HG03135 (cell line): ENCODE results near the gene NFATC1.
A peak's percentile ranks its signal among the peaks of the same experiment; 100 is the strongest.

Experiments
- ATAC-seq: cut with Tn5 transposase; IDR thresholded peaks from one replicate; pipeline ENCODE4 v1.9.1; 2021; ENCODE audit warnings: mild to moderate bottlenecking, moderate library complexity; ENCODE audit not compliant: unreplicated experiment

Gene NFATC1

GRCh38 chr18:79453816-79454735, 58.3 kb downstream of the NFATC1 start:
- ATAC-seq, result no peak

GRCh38 chr18:79455261-79455660, 59.5 kb downstream of the NFATC1 start:
- ATAC-seq, result no peak

- no peak for ATAC-seq
Measured at GRCh38 chr18:79456105-79456980, 60.6 kb downstream of the NFATC1 start.

- ATAC-seq, result no peak
Measured at GRCh38 chr18:79457239-79457638, 61.5 kb downstream of the NFATC1 start.

- no peak for ATAC-seq
Measured at GRCh38 chr18:79457652-79458051, 61.9 kb downstream of the NFATC1 start.

GRCh38 chr18:79458131-79458838, 62.6 kb downstream of the NFATC1 start:
- no peak for ATAC-seq

DNA sequence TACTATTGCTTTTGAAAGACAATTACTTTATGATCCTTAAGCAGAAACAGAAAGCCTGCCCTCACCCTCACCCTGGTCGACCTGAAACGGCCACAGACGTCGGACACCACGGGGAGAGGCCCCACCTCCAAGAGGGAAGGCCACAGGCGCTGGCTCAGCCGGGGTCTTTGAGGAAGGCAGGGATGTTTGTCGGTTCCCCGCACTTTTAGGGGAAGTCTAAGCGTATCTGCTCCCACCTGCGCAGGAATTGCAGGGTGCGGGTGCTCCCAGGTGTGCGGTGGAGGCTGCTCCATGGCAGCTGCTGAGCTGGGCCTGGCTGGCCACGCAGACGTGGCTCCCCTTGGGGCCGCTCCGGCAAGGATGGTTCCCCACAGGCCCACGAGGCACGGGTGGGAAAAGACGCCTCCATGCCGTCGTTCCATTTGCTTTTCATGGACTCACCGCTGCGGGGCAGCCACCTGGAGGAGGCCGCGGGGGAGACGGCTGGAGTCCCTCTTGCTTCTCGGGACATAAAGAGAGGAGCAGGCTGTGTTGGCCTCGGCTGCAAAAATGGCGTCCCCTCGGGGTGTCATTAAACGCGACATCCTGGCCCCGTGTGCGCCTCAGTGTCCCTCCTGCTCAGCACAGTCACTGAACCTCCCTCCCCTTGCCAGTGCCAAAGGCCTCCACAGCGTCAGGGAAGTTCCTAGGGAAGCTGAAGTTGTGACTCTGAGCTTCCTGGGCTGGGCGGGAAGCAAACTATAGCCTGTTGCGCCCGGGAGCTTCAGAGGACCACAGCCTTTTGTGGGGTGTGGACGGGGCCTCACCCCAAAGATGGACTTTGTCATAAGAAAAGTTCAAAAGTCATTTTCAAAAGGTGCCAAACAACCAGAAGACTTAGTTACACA, 63.4 kb downstream of the NFATC1 start:
- ATAC-seq, result no peak

DNA sequence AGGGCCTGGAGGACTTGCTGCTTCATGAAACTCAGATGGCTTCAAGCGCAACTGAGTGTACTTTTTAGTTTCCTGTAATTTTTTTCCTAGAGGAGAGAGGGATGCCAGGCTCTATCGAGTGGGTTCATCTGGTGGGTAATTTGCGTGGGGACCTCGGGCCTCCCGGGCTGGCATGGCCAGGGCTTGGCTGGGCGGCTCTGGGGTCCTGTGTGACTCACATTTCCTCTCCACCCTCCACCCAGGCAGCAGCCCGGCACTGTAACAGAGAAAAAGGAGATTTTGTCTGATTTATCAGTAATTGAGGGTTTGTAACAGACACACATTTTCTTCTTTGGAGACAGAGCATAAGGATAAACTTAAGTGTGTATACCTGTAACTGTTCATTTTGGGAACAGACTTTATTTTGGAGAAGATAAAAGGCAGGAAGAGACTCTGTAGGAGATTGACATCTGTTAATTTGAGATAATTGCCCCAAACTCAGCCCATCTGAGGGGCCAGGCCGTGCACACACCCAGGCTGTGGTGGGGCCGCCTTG, 64.3 kb downstream of the NFATC1 start:
- ATAC-seq, result peak; percentile 20

DNA sequence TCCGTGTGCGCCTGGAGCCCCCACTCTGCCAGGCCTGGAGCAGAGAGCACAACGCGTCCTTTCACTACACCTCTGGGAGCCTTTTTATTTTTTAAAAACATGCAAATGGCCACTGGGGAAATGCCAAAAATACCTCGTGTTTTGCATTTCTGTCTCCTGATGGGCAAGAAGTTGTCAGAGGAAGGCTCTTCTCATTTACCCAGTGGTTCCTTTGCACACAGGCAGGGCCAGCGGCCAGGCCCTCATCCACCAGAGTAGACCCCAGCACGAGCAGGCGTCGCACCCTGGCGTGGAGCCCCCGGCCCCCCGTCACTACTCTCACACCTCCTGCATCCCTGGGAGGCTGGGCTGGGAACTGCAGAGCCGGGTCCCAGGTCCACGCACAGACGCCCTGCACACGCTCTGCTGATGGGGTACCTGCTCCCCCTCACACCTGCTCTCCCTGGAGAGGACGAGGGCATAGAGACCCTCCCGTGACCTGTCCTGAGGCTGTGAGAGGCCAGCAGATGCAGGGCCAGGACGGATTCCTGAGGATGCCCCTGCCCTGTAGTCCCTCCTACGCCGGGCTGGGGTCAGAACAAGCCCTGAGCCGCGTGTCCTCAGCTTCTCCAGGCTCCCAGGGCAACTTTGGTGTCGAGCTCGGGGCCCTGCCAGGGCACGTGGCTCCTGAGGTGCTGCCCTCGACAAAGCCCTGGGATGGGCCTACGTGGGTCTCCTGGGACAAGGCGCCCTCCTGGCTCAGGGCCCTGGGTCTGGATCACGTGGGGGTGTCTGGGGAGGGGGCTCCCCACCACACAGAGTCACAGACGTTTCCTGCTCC, 65.0 kb downstream of the NFATC1 start:
- ATAC-seq, result peak; percentile 58

GRCh38 chr18:79461627-79462026, 65.9 kb downstream of the NFATC1 start:
- ATAC-seq, result no peak

DNA sequence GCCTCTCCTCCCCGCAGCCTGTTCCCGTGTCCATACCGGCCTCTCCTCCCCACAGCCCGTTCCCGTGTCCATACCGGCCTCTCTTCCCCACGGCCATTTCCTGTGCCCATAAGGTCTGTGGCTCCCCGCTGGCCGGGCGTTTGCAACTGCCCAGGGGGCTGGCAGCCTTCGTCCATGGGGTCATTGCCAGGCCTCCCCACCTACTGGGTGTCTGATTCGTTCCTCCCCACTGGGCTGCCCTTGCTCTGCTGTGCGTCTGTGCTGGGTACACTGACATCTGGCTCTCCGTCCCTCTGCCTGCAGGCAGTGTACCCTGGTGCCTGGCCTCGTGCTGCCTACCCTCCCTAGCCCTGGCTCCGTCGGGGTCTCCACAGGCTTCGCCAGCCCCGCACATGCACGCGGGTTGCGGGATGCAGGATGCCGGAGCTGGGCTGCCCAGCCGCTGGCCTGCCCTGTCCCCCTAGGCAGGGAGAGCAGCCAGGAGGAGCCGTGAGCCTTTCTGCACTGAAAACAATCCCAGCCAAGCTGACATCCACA, 67.8 kb downstream of the NFATC1 start:
- no peak for ATAC-seq

DNA sequence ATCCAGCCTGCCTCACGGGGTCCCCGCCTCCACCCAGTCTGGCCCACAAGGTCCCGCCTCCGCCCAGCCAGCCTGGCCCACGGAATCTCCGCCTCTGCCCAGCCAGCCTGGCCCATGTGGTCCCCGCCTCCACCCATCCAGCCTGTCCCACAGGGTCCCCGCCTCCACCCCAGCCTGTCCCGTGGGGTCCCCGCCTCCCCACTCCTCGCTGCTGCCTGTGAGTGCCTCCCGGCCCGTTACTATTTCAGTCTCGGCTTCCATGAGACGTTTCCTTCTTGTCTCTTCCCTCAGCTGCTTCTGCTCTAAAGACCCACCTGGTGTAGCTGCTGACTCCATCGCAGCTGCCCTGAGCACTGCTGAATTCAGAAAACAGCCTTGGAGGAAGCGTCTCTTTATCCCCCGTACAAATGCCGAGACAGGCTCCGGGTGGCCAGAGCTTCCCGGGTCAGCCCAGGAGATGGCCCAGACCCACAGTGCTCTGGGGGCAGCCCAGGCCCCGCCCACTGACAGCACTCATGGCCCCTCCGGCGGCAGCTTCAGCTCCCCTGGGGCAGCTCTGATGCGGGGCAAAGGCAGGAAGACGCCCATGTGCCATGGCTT, 69.8 kb downstream of the NFATC1 start:
- ATAC-seq, result peak; percentile 63

DNA sequence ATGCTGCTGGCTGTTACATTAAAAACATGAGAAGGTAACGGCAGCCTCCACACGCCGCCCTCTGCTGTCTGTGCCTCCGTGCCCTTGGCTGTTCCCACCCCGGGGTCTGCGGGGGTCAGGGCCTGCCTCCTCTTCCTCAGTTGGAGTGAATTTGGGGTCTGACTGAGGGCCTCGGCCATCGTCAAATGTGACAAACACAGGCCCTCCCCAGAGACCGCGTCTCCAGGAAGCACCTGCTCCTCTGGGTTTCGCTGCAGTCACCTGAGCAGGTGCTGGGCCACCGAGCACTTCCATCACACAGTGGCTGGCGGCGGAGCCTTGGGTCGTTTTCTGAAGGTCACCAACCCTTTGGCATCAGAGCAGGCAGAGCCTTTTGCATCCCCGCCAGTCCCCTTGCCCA, 70.9 kb downstream of the NFATC1 start:
- no peak for ATAC-seq

DNA sequence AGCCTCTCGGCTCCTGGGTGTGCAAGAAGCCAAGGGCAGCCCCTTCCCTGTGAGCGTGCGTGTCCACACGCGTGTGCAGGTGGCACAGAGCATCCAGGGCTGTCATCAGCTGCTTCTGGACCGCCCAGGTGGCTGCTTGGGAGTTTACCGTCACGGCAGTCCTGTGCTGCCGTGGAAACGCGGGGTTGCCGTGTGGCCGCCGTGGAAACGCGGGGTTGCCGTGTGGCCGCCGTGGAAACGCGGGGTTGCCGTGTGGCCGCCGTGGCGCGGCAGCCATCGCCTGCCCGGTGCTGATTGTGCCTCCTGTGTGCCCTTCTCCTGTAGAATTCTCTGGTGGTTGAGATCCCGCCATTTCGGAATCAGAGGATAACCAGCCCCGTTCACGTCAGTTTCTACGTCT, 71.4 kb downstream of the NFATC1 start:
- no peak for ATAC-seq

DNA sequence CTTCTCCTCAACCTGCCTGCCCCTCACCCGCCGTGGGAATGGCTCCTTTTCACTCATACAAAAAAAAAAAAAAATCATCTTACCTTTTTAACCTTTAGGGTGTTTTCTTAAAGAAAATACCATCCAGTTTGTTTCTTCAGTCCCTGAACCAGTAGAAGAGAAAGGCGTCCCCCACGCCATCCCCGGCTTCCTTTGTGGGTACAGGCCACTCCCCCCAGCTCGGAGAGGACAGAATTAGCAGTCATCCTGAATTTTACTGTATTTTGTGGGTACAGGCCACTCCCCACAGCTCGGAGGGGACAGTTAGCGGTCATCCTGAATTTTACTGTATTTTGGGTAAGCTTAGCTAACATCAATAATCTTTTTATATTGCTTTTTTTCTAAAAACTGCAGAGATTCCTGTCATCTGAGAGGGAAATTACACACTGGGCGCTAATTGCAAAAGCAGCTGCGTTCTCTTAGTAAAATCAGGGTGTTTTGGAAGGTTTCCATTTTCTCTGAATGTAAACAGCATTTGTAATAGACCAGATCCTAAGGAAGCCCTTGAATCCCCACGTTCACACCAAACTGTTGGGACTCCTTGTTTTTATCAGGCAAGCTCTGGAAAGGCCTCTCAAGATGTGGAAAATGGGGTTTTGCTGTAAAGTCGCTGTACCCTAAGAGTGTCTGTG, 72.5 kb downstream of the NFATC1 start:
- no peak for ATAC-seq

DNA sequence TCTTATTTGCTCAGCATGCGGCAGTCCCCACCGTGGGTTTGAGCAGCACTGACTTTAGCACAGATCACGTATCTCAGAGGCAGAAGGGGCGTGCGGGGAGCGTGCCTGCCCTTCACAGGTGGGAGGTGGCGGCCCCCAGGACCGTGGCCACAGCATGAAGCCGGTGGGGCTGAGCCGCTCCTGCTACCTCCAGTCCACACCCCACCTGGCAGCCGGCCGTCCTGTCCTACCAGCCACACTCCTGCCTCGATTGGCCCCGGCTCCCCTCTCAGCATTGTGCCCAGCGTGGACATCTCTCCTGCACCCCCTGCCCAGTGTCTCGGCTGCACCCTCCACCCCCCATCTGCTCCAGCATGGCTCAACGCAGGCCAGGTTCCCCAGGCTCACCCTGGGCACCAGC, 73.6 kb downstream of the NFATC1 start:
- no peak for ATAC-seq

- no peak for ATAC-seq
Measured at GRCh38 chr18:79469751-79470505, 74.2 kb downstream of the NFATC1 start.
